Measurements from ENCODE around the gene PLPP3.

The PLPP3 gene

DNA sequence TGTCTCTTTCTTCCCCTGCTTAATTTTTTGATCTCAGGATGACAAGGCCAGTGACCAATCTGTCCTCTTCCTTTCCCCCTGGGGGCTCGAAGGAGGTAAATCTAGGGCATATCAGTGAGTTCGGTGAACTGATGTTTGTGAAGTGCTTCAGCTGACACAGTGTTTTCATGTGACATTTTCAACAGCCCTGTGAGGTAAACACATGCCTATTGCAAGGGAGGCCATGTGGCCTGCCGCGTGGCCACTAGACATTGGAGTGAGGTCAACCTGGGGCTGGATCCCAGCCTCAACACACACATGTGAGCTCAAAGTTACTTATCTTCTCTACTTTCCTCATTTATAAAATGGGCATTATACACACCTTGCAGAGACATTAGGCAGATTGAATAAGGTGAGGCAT, 126.3 kb downstream of the PLPP3 start:
- Histone ChIP-seq H3K36me3 (ENCODE audit: control insufficient read depth in 2 of 2, insufficient read depth in 1 of 2, low read length in 2 of 2) (no peaks in the 10 kb centered on the region), H3K27ac (ENCODE audit: extremely low read depth, low read depth, low read length) (no peak overlapping the region)

DNA sequence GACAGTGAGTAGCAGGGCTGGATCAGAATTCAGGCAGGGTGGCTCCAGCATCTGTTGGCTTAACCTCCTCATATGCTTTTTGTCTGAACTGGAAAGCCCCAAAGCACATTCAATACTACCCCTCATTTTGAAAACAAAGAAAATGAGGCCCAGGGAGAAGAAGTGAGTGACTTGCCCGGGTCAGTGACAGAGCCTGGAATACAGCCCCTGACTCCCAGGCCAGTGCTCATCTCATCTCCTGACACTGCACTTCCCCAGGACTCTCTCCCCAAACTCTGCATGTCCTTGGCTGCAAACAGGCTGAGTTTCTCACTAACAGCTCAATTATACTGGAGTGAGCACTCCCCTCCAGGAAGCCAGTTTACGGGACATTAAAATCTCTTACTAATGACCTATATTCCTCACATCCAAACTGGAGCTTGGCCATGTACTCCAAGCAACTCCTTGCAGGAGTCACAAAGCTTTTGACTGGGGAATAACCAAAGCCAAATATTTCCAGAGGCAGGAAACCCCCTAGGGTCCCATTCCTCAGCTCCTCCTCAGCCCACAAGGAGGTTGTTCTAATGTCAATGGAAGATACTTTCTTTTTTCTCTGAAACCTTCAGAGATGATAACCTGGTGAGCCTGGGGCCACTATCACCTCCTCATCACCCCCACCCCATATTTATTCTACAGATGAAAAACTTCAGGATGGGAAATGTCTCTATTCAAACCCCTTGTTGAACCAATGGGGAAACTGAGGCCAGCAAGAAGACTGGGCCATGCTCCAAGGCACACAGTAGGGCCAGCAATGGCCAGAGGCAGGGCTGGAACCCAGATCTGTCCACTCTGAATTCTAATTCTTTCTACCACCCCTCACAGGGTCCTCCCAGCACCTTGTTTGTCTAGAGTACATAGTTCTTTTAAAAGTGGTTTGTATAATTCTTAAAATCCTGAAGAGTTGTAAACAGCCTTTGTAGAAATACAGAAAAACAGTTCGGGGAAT, 127.0 kb downstream of the PLPP3 start:
- ChIA-PET POLR2A (no interaction called here), CTCF (no interaction called here)
- no peaks in the 10 kb centered on the region for H3K36me3 ChIP-seq (ENCODE audit: control insufficient read depth in 2 of 2, insufficient read depth in 1 of 2, low read length in 2 of 2)
- no peak overlapping the region for H3K27ac ChIP-seq (ENCODE audit: extremely low read depth, low read depth, low read length)
- no peak overlapping the region for H3K4me3 ChIP-seq (ENCODE audit: low read depth, low read length)
- H3K9me3 ChIP-seq (ENCODE audit: control insufficient read depth, insufficient read depth, low read depth, low read length): no peaks in the 10 kb centered on the region
- H3K4me1 ChIP-seq (ENCODE audit: control insufficient read depth, insufficient read depth, low read length): 0 out of 2 replicates have a peak, but pooled peaks cover 2% of the 10 kb centered on the region
- no peak for TF ChIP-seq ZNF660 (tag by site-specific recombination; IDR thresholded peaks at IDR 0.05)
- no peak for TF ChIP-seq ZBTB21 (tag by site-specific recombination; IDR thresholded peaks at IDR 0.05)
- TF ChIP-seq OSR2 (tag by site-specific recombination; IDR thresholded peaks at IDR 0.05): peak; percentile 60; the same call in 1 of the 2 replicates
- TF ChIP-seq ZNF366 (tag by site-specific recombination; conservative IDR thresholded peaks at IDR 0.05): no peak
- TF ChIP-seq ZNF341 (tag by site-specific recombination; IDR thresholded peaks at IDR 0.05; ENCODE audit: low read depth): no peak
- no peak for TF ChIP-seq ZNF311 (tag by site-specific recombination; IDR thresholded peaks at IDR 0.05; ENCODE audit: borderline replicate concordance)
- no peak for TF ChIP-seq ZNF10 (tag by site-specific recombination; IDR thresholded peaks at IDR 0.05)
- no peak for TF ChIP-seq ZNF558 (tag by site-specific recombination; IDR thresholded peaks at IDR 0.05)
- TF ChIP-seq, protein P1, sequence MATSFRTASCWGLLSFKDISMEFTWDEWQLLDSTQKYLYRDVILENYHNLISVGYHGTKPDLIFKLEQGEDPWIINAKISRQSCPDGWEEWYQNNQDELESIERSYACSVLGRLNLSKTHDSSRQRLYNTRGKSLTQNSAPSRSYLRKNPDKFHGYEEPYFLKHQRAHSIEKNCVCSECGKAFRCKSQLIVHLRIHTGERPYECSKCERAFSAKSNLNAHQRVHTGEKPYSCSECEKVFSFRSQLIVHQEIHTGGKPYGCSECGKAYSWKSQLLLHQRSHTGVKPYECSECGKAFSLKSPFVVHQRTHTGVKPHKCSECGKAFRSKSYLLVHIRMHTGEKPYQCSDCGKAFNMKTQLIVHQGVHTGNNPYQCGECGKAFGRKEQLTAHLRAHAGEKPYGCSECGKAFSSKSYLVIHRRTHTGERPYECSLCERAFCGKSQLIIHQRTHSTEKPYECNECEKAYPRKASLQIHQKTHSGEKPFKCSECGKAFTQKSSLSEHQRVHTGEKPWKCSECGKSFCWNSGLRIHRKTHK (tag by site-specific recombination; IDR thresholded peaks at IDR 0.05): no peak
- TF ChIP-seq ZNF624 (tag by site-specific recombination; IDR thresholded peaks at IDR 0.05): no peak
- no peak for TF ChIP-seq KLF1 (tag by site-specific recombination; IDR thresholded peaks at IDR 0.05)
- TF ChIP-seq, protein P2, sequence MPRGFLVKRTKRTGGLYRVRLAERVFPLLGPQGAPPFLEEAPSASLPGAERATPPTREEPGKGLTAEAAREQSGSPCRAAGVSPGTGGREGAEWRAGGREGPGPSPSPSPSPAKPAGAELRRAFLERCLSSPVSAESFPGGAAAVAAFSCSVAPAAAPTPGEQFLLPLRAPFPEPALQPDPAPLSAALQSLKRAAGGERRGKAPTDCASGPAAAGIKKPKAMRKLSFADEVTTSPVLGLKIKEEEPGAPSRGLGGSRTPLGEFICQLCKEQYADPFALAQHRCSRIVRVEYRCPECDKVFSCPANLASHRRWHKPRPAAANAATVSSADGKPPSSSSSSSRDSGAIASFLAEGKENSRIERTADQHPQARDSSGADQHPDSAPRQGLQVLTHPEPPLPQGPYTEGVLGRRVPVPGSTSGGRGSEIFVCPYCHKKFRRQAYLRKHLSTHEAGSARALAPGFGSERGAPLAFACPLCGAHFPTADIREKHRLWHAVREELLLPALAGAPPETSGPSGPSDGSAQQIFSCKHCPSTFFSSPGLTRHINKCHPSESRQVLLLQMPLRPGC (tag by site-specific recombination; IDR thresholded peaks at IDR 0.05): no peak
- TF ChIP-seq ZNF521 (tag by site-specific recombination; IDR thresholded peaks at IDR 0.05): no peak
- TF ChIP-seq KLF7 (tag by site-specific recombination; IDR thresholded peaks at IDR 0.05; ENCODE audit: borderline replicate concordance): no peak

More for the DNA sequence above, 126.3 kb downstream of the PLPP3 start:
- CTCF ChIA-PET: no interaction called here
- no peaks in the 10 kb centered on the region for H3K9me3 ChIP-seq (ENCODE audit: control insufficient read depth, insufficient read depth, low read depth, low read length)
- POLR2A ChIA-PET: no interaction called here
- 0 out of 2 replicates have a peak, but pooled peaks cover 2% of the 10 kb centered on the region for H3K4me1 ChIP-seq (ENCODE audit: control insufficient read depth, insufficient read depth, low read length)
- TF ChIP-seq OSR2 (tag by site-specific recombination; IDR thresholded peaks at IDR 0.05) (no peak), ZNF501 (tag by site-specific recombination; IDR thresholded peaks at IDR 0.05) (no peak), ZNF521 (tag by site-specific recombination; IDR thresholded peaks at IDR 0.05) (no peak), ZNF394 (tag by site-specific recombination; IDR thresholded peaks at IDR 0.05; ENCODE audit: borderline replicate concordance) (no peak), ZNF19 (tag by site-specific recombination; IDR thresholded peaks at IDR 0.05; ENCODE audit: low read depth) (no peak), ZNF837 (tag by site-specific recombination; IDR thresholded peaks at IDR 0.05) (no peak), KLF10 (tag by site-specific recombination; IDR thresholded peaks at IDR 0.05) (no peak), ZNF596 (tag by site-specific recombination; IDR thresholded peaks at IDR 0.05) (no peak), ZNF214 (tag by site-specific recombination; IDR thresholded peaks at IDR 0.05; ENCODE audit: borderline replicate concordance) (no peak)
- TF ChIP-seq, protein P3, sequence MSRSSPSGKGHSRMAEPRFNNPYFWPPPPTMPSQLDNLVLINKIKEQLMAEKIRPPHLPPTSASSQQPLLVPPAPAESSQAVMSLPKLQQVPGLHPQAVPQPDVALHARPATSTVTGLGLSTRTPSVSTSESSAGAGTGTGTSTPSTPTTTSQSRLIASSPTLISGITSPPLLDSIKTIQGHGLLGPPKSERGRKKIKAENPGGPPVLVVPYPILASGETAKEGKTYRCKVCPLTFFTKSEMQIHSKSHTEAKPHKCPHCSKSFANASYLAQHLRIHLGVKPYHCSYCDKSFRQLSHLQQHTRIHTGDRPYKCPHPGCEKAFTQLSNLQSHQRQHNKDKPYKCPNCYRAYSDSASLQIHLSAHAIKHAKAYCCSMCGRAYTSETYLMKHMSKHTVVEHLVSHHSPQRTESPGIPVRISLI (tag by site-specific recombination; IDR thresholded peaks at IDR 0.05): no peak
- TF ChIP-seq, protein P4, sequence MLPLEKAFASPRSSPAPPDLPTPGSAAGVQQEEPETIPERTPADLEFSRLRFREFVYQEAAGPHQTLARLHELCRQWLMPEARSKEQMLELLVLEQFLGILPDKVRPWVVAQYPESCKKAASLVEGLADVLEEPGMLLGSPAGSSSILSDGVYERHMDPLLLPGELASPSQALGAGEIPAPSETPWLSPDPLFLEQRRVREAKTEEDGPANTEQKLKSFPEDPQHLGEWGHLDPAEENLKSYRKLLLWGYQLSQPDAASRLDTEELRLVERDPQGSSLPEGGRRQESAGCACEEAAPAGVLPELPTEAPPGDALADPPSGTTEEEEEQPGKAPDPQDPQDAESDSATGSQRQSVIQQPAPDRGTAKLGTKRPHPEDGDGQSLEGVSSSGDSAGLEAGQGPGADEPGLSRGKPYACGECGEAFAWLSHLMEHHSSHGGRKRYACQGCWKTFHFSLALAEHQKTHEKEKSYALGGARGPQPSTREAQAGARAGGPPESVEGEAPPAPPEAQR (tag by site-specific recombination; IDR thresholded peaks at IDR 0.05): no peak
- TF ChIP-seq, protein P5, sequence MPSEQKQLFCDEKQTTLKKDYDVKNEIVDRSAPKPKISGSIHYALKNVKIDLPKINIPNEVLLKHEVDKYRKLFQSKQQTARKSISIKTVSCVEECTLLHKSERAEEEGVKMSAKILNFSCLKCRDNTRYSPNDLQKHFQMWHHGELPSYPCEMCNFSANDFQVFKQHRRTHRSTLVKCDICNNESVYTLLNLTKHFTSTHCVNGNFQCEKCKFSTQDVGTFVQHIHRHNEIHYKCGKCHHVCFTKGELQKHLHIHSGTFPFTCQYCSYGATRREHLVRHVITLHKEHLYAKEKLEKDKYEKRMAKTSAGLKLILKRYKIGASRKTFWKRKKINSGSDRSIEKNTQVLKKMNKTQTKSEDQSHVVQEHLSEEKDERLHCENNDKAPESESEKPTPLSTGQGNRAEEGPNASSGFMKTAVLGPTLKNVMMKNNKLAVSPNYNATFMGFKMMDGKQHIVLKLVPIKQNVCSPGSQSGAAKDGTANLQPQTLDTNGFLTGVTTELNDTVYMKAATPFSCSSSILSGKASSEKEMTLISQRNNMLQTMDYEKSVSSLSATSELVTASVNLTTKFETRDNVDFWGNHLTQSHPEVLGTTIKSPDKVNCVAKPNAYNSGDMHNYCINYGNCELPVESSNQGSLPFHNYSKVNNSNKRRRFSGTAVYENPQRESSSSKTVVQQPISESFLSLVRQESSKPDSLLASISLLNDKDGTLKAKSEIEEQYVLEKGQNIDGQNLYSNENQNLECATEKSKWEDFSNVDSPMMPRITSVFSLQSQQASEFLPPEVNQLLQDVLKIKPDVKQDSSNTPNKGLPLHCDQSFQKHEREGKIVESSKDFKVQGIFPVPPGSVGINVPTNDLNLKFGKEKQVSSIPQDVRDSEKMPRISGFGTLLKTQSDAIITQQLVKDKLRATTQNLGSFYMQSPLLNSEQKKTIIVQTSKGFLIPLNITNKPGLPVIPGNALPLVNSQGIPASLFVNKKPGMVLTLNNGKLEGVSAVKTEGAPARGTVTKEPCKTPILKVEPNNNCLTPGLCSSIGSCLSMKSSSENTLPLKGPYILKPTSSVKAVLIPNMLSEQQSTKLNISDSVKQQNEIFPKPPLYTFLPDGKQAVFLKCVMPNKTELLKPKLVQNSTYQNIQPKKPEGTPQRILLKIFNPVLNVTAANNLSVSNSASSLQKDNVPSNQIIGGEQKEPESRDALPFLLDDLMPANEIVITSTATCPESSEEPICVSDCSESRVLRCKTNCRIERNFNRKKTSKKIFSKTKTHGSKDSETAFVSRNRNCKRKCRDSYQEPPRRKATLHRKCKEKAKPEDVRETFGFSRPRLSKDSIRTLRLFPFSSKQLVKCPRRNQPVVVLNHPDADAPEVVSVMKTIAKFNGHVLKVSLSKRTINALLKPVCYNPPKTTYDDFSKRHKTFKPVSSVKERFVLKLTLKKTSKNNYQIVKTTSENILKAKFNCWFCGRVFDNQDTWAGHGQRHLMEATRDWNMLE (tag by site-specific recombination; conservative IDR thresholded peaks at IDR 0.05; ENCODE audit: low read depth): no peak
- no peak overlapping the region for H3K4me3 ChIP-seq (ENCODE audit: low read depth, low read length)

Measured in HEK293 (cell line).